ENCODE data around the gene PNPLA7.
"Not testable (repeated sequence)": the region's sequence is repeated elsewhere in the genome, so short reads cannot be mapped to it uniquely, and the experiment has no call there.

The PNPLA7 gene

DNA sequence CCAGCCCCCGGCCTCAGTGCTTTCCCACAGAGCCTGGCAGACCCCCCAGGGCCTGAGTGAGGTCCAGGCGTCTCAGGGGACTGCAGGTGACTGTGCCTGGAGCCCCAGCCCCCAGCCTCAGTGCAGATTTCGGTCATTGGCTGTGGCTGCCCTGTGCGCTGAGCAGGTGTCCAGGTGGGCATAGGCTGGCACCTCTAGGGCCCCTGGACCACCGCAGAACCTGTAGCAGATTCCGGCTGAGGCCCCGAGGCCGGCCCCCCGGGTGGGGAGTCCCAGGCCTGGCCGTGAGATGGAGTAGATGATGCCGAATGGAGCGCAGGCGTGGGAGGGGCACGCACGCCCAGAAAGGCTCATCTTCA lies 139.3 kb downstream of the PNPLA7 start:
- DNase-seq: no peak

DNA sequence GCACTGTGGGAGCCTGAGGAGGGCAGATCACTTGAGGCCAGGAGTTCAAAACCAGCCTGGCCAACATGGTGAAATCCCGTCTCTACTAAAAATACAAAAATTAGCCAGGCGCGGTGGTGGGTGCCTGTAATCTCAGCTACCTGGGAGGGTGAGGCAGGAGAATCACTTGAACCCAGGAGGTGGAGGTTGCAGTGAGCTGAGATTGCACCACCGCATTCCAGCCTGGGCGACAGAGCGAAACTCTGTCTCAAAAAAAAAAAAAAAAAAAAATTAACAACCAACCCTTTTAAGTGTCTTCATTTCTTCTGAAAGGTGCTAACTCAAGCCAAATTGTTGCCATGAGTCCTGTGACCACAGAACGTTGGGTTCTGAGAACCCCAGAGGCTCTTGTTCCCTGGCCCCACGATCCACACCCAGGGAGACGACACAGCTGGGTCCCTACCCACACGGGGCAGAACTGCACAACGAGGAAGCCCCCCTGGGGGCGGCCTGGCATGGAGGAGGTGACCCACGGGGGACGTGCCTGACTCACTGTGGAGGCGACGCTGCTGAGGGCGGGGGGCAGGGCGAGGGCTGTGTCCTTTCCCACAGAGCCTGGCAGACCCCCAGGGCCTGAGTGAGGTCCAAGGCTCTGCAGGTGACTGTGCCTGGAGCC lies 139.8 kb downstream of the PNPLA7 start:
- DNase-seq: not testable (repeated sequence)

Data from activated naive CD4-positive, alpha-beta T cell treated with anti-CD3 and anti-CD28 coated beads, Interleukin-2, amount 50 U/mL, for 16 hours (primary cell).